Measurements from ENCODE around the gene SLC9A8.
"Not testable (repeated sequence)": the region's sequence is repeated elsewhere in the genome, so short reads cannot be mapped to it uniquely, and the experiment has no call there.

SLC9A8 gene

DNA sequence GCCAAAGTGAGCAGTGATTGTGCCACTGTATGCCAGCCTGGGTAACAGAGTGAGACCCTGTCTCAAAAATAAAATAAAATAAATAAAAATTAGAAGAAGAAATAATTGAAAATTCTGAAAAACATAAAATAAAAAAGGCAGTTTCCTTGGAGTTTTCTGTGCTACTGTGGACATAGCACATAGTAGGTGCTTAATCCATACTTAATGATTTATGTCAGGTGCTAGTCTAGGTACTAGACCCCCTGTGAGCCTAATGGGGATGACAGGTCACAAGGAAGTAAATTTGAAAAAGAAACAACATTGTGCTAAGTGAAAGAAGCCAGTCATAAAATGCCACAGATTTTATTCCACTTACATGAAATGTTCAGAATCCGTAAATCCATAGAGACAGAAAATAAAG is 9.2 kb upstream of the SLC9A8 start:
- H3K27me3 ChIP-seq (ENCODE audit: control insufficient read depth, insufficient read depth, low read length), result peaks cover 9% of the 10 kb centered on the region
- H3K36me3 ChIP-seq (ENCODE audit: insufficient read depth, low read length), result no peaks in the 10 kb centered on the region
- H3K9ac ChIP-seq (ENCODE audit: low read depth, low read length), result no peak overlapping the region
- no peak overlapping the region for H3K4me3 ChIP-seq (ENCODE audit: low read length)
- H3K9me3 ChIP-seq (replicated peaks; ENCODE audit: low read length), result no peaks in the 10 kb centered on the region
- no peak overlapping the region for H3K4me2 ChIP-seq (ENCODE audit: low read length)
- H3K4me1 ChIP-seq (ENCODE audit: control insufficient read depth, insufficient read depth, low read length), result no peaks in the 10 kb centered on the region

GRCh38 chr20:49804364-49804763 is 8.3 kb upstream of the SLC9A8 start:
- Histone ChIP-seq H3K9me3 (replicated peaks; ENCODE audit: low read length) (no peaks in the 10 kb centered on the region), H3K4me3 (ENCODE audit: low read length) (no peak overlapping the region), H3K4me1 (ENCODE audit: control insufficient read depth, insufficient read depth, low read length) (no peaks in the 10 kb centered on the region), H3K27me3 (ENCODE audit: control insufficient read depth, insufficient read depth, low read length) (peaks cover 6% of the 10 kb centered on the region), H3K4me2 (ENCODE audit: low read length) (no peak overlapping the region), H3K9ac (ENCODE audit: low read depth, low read length) (no peak overlapping the region), H3K36me3 (ENCODE audit: insufficient read depth, low read length) (no peaks in the 10 kb centered on the region)

DNA sequence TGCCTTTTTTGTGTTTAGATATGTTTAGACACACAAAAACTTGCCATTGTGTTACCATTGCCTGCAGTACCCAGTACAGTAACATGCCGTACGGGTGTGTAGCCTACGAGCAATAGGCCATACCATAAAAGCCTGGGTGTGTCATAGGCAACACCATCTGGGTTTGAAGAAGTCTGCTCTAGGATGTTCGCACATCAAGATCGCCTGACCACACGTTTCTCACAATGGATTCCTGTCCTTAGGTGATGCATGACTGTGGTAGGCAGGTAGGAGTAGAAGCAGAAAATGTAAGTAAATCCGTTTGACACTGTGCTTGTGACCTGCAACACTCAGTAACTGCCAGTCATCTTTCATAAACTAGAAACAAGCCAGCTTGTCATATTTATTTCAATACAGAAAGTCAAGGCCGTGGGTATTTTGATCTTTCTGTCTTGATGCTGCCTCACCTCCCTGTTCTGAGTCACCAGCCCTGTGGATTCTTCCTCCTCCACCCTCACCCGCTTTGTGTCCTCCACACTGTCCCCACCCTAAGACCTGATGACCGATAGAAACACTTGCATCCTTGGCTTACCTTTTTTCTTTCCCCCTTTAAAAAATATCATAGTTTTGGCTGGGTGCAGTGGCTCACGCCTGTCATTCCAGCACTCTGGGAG is 7.3 kb upstream of the SLC9A8 start:
- H3K4me3 ChIP-seq (ENCODE audit: low read length); H3K4me2 ChIP-seq (ENCODE audit: low read length); H3K9ac ChIP-seq (ENCODE audit: low read depth, low read length); H3K36me3 ChIP-seq (ENCODE audit: insufficient read depth, low read length); H3K4me1 ChIP-seq (ENCODE audit: control insufficient read depth, insufficient read depth, low read length); H3K9me3 ChIP-seq (replicated peaks; ENCODE audit: low read length); H3K27me3 ChIP-seq (ENCODE audit: control insufficient read depth, insufficient read depth, low read length): not testable (repeated sequence)

- no peak overlapping the region for H3K4me2 ChIP-seq (ENCODE audit: low read length)
- no peak overlapping the region for H3K4me3 ChIP-seq (ENCODE audit: low read length)
- no peaks in the 10 kb centered on the region for H3K27me3 ChIP-seq (ENCODE audit: control insufficient read depth, insufficient read depth, low read length)
- no peaks in the 10 kb centered on the region for H3K36me3 ChIP-seq (ENCODE audit: insufficient read depth, low read length)
- H3K9ac ChIP-seq (ENCODE audit: low read depth, low read length), result no peak overlapping the region
- peaks cover 14% of the 10 kb centered on the region for H3K4me1 ChIP-seq (ENCODE audit: control insufficient read depth, insufficient read depth, low read length)
- H3K9me3 ChIP-seq (replicated peaks; ENCODE audit: low read length), result no peaks in the 10 kb centered on the region
Measured at GRCh38 chr20:49808753-49809152, 3.9 kb upstream of the SLC9A8 start.

DNA sequence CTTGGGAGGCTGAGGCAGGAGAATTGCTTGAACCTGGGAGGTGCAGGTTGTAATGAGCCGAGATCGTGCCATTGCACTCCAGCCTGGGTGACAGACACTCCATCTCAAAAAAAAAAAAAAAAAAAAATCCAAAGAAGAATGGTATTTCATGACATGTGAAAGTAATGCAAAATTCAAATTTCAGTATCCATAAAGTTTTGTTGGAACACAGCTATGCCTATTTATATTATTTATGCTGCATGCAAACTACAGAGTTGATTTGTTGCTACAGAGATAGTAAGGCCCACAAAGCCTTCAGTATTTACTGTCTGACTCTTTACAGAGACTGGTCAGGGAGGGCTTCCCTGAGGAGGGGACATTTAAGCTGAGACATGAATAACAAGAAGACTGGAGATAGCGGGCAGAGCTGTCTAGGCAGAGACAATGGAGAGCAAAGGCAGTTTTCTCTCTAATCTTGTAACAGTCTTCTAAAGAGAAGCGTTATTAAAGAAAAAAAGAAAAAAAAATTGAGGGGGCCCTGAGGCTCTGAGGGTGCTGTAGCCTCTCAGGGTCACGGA is 2.7 kb upstream of the SLC9A8 start:
- peaks cover 1% of the 10 kb centered on the region for H3K36me3 ChIP-seq (ENCODE audit: insufficient read depth, low read length)
- H3K4me1 ChIP-seq (ENCODE audit: control insufficient read depth, insufficient read depth, low read length), result peaks cover 22% of the 10 kb centered on the region
- H3K4me2 ChIP-seq (ENCODE audit: low read length), result no peak overlapping the region
- no peak overlapping the region for H3K9ac ChIP-seq (ENCODE audit: low read depth, low read length)
- no peaks in the 10 kb centered on the region for H3K9me3 ChIP-seq (replicated peaks; ENCODE audit: low read length)
- H3K4me3 ChIP-seq (ENCODE audit: low read length), result no peak overlapping the region
- no peaks in the 10 kb centered on the region for H3K27me3 ChIP-seq (ENCODE audit: control insufficient read depth, insufficient read depth, low read length)

- Histone ChIP-seq H3K4me2 (ENCODE audit: low read length) (no peak overlapping the region), H3K9me3 (replicated peaks; ENCODE audit: low read length) (no peaks in the 10 kb centered on the region), H3K4me3 (ENCODE audit: low read length) (no peak overlapping the region), H3K27me3 (ENCODE audit: control insufficient read depth, insufficient read depth, low read length) (no peaks in the 10 kb centered on the region), H3K4me1 (ENCODE audit: control insufficient read depth, insufficient read depth, low read length) (peaks cover 22% of the 10 kb centered on the region), H3K9ac (ENCODE audit: low read depth, low read length) (no peak overlapping the region), H3K36me3 (ENCODE audit: insufficient read depth, low read length) (peaks cover 6% of the 10 kb centered on the region)
Measured at GRCh38 chr20:49810491-49811190, 2.0 kb upstream of the SLC9A8 start.

- peak overlapping the region; percentile 91 for H3K9ac ChIP-seq (ENCODE audit: low read depth, low read length)
- H3K4me1 ChIP-seq (ENCODE audit: control insufficient read depth, insufficient read depth, low read length), result peaks cover 22% of the 10 kb centered on the region
- no peaks in the 10 kb centered on the region for H3K27me3 ChIP-seq (ENCODE audit: control insufficient read depth, insufficient read depth, low read length)
- H3K9me3 ChIP-seq (replicated peaks; ENCODE audit: low read length), result no peaks in the 10 kb centered on the region
- peak overlapping the region; percentile 94 for H3K4me3 ChIP-seq (ENCODE audit: low read length)
- peaks cover 6% of the 10 kb centered on the region for H3K36me3 ChIP-seq (ENCODE audit: insufficient read depth, low read length)
- peak overlapping the region; percentile 98 for H3K4me2 ChIP-seq (ENCODE audit: low read length)
Measured at GRCh38 chr20:49811825-49812506, 662 bp upstream of the SLC9A8 start.

GRCh38 chr20:49813305-49813974 is 812 bp downstream of the SLC9A8 start:
- Histone ChIP-seq H3K4me3 (ENCODE audit: low read length) (peak overlapping the region; percentile 94), H3K4me2 (ENCODE audit: low read length) (peak overlapping the region; percentile 98), H3K27me3 (ENCODE audit: control insufficient read depth, insufficient read depth, low read length) (no peaks in the 10 kb centered on the region), H3K4me1 (ENCODE audit: control insufficient read depth, insufficient read depth, low read length) (peaks cover 22% of the 10 kb centered on the region), H3K9ac (ENCODE audit: low read depth, low read length) (peak overlapping the region; percentile 91), H3K36me3 (ENCODE audit: insufficient read depth, low read length) (peaks cover 6% of the 10 kb centered on the region), H3K9me3 (replicated peaks; ENCODE audit: low read length) (no peaks in the 10 kb centered on the region)

DNA sequence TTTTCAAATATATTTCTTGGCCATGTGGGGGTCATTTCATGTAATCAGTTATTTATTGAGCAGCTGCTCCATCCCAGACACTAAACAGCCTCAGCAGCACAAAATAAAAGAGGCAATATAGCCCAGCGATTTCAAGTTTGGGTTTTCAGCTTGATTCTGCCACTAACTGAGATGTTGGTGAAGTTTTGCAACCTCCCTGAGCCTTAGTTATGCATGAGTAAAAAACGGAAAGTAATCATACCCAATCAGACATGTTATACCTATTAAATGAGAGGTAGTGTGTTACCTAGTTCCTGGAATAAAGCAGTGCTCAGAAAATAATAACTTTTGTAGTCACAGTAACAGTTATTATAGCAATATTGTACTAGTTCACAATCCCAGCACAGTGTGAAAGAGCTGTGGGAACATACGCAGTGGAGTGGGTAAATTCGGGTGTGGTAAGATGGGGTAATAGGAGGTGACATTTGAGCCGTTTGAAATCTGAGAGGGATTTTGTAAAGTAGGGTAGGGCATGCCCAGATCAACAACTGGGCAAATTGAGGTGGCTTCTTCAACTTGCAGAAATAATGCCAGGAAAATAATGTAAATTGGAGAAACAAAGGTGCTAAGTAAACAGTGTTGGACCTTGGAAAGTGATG is 1.5 kb downstream of the SLC9A8 start:
- Histone ChIP-seq H3K27me3 (ENCODE audit: control insufficient read depth, insufficient read depth, low read length) (no peaks in the 10 kb centered on the region), H3K4me1 (ENCODE audit: control insufficient read depth, insufficient read depth, low read length) (peaks cover 22% of the 10 kb centered on the region), H3K36me3 (ENCODE audit: insufficient read depth, low read length) (peaks cover 12% of the 10 kb centered on the region), H3K9me3 (replicated peaks; ENCODE audit: low read length) (no peaks in the 10 kb centered on the region), H3K4me2 (ENCODE audit: low read length) (peak overlapping the region; percentile 98), H3K4me3 (ENCODE audit: low read length) (peak overlapping the region; percentile 94), H3K9ac (ENCODE audit: low read depth, low read length) (peak overlapping the region; percentile 91)

- Histone ChIP-seq H3K4me1 (ENCODE audit: control insufficient read depth, insufficient read depth, low read length) (peaks cover 21% of the 10 kb centered on the region), H3K4me2 (ENCODE audit: low read length) (no peak overlapping the region), H3K4me3 (ENCODE audit: low read length) (no peak overlapping the region), H3K9me3 (replicated peaks; ENCODE audit: low read length) (no peaks in the 10 kb centered on the region), H3K9ac (ENCODE audit: low read depth, low read length) (no peak overlapping the region), H3K27me3 (ENCODE audit: control insufficient read depth, insufficient read depth, low read length) (no peaks in the 10 kb centered on the region), H3K36me3 (ENCODE audit: insufficient read depth, low read length) (peaks cover 31% of the 10 kb centered on the region)
Measured at GRCh38 chr20:49818816-49819215, 6.2 kb downstream of the SLC9A8 start.

DNA sequence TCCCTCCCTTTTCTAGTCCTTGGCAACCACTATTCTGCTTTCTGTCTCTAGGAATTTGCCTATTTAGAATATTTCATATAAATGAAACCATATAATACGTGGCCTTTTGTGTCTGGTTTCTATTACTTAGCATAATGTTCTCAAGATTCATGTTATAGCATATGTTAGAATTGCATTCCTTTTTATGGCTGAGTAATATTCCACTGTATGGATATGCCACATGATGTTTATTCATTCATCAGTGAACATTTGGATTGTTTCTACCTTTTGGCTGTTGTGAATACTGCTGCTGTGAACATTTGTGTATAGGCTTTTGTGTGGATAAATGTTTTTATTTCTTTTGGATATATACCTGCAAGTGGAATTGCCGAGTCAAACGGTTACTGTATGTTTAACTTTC is 7.1 kb downstream of the SLC9A8 start:
- H3K27me3 ChIP-seq (ENCODE audit: control insufficient read depth, insufficient read depth, low read length), result no peaks in the 10 kb centered on the region
- peaks cover 37% of the 10 kb centered on the region for H3K36me3 ChIP-seq (ENCODE audit: insufficient read depth, low read length)
- no peak overlapping the region for H3K4me2 ChIP-seq (ENCODE audit: low read length)
- no peaks in the 10 kb centered on the region for H3K9me3 ChIP-seq (replicated peaks; ENCODE audit: low read length)
- peaks cover 14% of the 10 kb centered on the region for H3K4me1 ChIP-seq (ENCODE audit: control insufficient read depth, insufficient read depth, low read length)
- no peak overlapping the region for H3K4me3 ChIP-seq (ENCODE audit: low read length)
- no peak overlapping the region for H3K9ac ChIP-seq (ENCODE audit: low read depth, low read length)
